Endothelial cell (in vitro differentiated cells): ENCODE measurements around the gene PRSS21. TPM values are rescaled to one million over a fixed set of nuclear protein-coding genes. Genes with fewer than 3 reads are reported as not detected.

Source experiments
- DNase-seq: peaks from one replicate; pipeline ENCODE4 v3.0.0; 2021; ENCODE audit warnings: low spot score
- H3K27ac Mint-ChIP-seq: one replicate; pipeline ENCODE4 v1.8.0; 2021; ENCODE audit warnings: mixed read lengths, inconsistent platforms; ENCODE audit not compliant: unreplicated experiment
- H3K27me3 Mint-ChIP-seq: one replicate; pipeline ENCODE4 v1.8.0; 2021; ENCODE audit warnings: mild to moderate bottlenecking, moderate library complexity, mixed read lengths, inconsistent platforms; ENCODE audit not compliant: unreplicated experiment
- H3K36me3 Mint-ChIP-seq: one replicate; pipeline ENCODE4 v1.8.0; 2021; ENCODE audit warnings: mild to moderate bottlenecking, low read depth, mixed read lengths, inconsistent platforms; ENCODE audit not compliant: unreplicated experiment
- H3K4me1 Mint-ChIP-seq: one replicate; pipeline ENCODE4 v1.8.0; 2021; ENCODE audit warnings: mild to moderate bottlenecking, mixed read lengths, inconsistent platforms; ENCODE audit not compliant: unreplicated experiment
- H3K4me3 Mint-ChIP-seq: one replicate; pipeline ENCODE4 v1.8.0; 2021; ENCODE audit warnings: mild to moderate bottlenecking, mixed read lengths, inconsistent platforms; ENCODE audit not compliant: unreplicated experiment
- H3K9me3 Mint-ChIP-seq: one replicate; pipeline ENCODE4 v1.8.0; 2021; ENCODE audit warnings: mixed read lengths, inconsistent platforms; ENCODE audit not compliant: unreplicated experiment
- CTCF ChIP-seq: fragments of 200-600 bp; sonication (generic); IDR thresholded peaks from one replicate; pipeline ENCODE4 v1.5.0; 2021; ENCODE audit warnings: antibody characterized with exemption; ENCODE audit not compliant: unreplicated experiment
- total RNA-seq: library from RNA; stranded (reverse); fragmentation: NEBNext Ultra II Directional; extraction: Animal tissue kit (Norgen Biotek cat#: 25700); gene quantifications from one replicate; pipeline ENCODE4 v1.2.1, GENCODE V29; 2021; ENCODE audit not compliant: unreplicated experiment

The PRSS21 gene
- total RNA-seq, 1 donor from 2014 or later, result not detected

GRCh38 chr16:2834968-2835367 is 17.9 kb downstream of the PRSS21 start:
- no peak for DNase-seq
- no peak overlapping the region for H3K4me3 Mint-ChIP-seq
- H3K4me1 Mint-ChIP-seq, result peaks cover 14% of the 10 kb centered on the region
- no peak overlapping the region for H3K27ac Mint-ChIP-seq
- TF ChIP-seq CTCF, result no peak
- H3K27me3 Mint-ChIP-seq, result peaks cover 18% of the 10 kb centered on the region
- peaks cover 10% of the 10 kb centered on the region for H3K36me3 Mint-ChIP-seq
- H3K9me3 Mint-ChIP-seq, result no peaks in the 10 kb centered on the region

- no peaks in the 10 kb centered on the region for H3K9me3 Mint-ChIP-seq
- peaks cover 10% of the 10 kb centered on the region for H3K36me3 Mint-ChIP-seq
- no peak overlapping the region for H3K4me3 Mint-ChIP-seq
- DNase-seq, result no peak
- peaks cover 17% of the 10 kb centered on the region for H3K27me3 Mint-ChIP-seq
- no peak for TF ChIP-seq CTCF
- H3K27ac Mint-ChIP-seq, result no peak overlapping the region
- H3K4me1 Mint-ChIP-seq, result peaks cover 10% of the 10 kb centered on the region
These were observed 18.8 kb downstream of the PRSS21 start for GRCh38 chr16:2835638-2836493.

GRCh38 chr16:2836646-2837508 is 19.8 kb downstream of the PRSS21 start:
- Mint-ChIP-seq H3K36me3 (peaks cover 10% of the 10 kb centered on the region), H3K4me3 (no peak overlapping the region), H3K27ac (no peak overlapping the region), H3K9me3 (no peaks in the 10 kb centered on the region), H3K27me3 (peaks cover 13% of the 10 kb centered on the region), H3K4me1 (peaks cover 7% of the 10 kb centered on the region)
- TF ChIP-seq CTCF, result no peak
- DNase-seq, result no peak

- peak; percentile 77 for DNase-seq
- TF ChIP-seq CTCF, result peak; percentile 65
- Mint-ChIP-seq H3K4me3 (no peak overlapping the region), H3K27ac (peak overlapping the region; percentile 67), H3K4me1 (peaks cover 10% of the 10 kb centered on the region), H3K36me3 (peaks cover 10% of the 10 kb centered on the region), H3K9me3 (no peaks in the 10 kb centered on the region), H3K27me3 (peaks cover 13% of the 10 kb centered on the region)
These were observed 21.9 kb downstream of the PRSS21 start for GRCh38 chr16:2838928-2839327.
